HG03354 (cell line): ENCODE data around the gene CEMIP.
"Not testable (repeated sequence)": the region's sequence is repeated elsewhere in the genome, so short reads cannot be mapped to it uniquely, and the experiment has no call there.

ENCODE experiments used
- ATAC-seq: cut with Tn5 transposase; IDR thresholded peaks from one replicate; pipeline ENCODE4 v1.9.1; 2021; ENCODE audit warnings: mild to moderate bottlenecking; ENCODE audit not compliant: unreplicated experiment, poor library complexity, severe bottlenecking

Gene CEMIP

GRCh38 chr15:80937718-80938117 is 158.5 kb downstream of the CEMIP start:
- no peak for ATAC-seq

GRCh38 chr15:80939216-80939615 is 160.0 kb downstream of the CEMIP start:
- ATAC-seq, result no peak

GRCh38 chr15:80940331-80940730 is 161.2 kb downstream of the CEMIP start:
- ATAC-seq, result no peak

DNA sequence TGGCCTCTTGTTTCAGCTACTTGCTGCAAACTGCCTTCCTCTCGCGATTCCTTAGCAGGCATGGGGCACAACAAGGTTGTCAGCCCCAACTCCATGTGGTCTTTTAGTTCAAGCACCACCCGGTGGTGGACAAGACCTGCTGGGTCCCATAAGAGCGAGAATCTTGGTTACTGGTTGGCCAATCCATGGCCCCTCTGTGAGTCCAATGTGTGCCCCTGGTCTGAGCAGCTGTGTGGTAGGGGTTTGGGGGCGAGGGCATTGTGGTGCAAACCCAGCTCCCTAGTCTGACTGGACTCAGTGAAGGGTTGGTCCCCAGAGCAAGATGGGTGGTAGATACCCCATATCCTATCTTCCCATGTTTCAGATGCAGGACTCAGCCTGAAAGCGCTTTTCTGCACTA is 161.7 kb downstream of the CEMIP start:
- ATAC-seq, result no peak

DNA sequence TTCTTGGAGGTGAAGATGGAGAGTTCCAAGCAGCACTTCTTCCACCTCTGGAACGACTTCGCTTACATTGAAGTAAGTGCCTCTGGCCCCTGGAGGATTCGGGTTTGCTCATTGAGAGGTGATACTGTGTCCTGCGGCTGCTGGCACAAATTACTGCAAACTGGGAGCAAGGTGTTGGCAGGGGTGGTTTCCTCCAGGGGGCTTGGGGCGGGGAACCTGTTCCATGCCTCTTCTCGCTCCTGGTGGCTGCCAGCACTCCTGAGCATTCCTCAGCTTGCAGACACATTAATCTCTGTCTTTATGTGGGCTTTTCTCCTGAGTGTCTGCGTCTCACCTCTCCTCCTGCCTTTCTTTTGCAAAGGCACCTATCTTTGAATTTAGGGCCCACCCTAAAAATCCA is 163.1 kb downstream of the CEMIP start:
- ATAC-seq, result no peak

DNA sequence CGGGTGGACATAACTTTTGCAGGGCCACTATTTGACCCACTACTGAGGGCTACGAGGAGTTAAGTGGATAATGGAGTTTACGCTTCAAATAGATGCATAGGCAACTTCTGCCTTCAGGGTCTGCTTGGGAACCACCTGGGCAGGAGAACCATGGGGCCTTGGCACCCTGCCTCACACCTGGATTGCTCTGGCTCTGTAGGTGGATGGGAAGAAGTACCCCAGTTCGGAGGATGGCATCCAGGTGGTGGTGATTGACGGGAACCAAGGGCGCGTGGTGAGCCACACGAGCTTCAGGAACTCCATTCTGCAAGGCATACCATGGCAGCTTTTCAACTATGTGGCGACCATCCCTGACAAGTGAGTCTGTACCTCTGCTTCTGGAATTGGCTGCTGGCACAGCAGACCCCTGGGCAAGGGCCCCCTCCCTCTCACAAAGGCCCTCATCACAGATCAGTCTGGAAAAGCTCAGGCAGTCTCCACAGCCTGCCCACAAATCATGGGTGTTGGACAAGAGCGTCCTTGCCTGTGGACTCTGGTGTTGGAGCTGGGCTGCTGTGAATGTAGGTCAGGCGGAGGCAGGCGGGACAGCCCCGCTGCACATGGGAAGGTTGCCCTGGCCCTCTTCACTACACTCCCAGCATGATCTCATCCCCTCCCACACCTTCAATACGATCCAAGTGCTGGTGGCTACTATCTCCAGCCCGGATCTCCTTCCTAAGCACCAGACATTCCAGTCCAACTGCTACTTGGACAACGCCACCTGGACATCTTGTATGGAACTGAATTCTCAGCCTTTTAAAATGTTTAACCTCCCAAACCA is 163.8 kb downstream of the CEMIP start:
- ATAC-seq, result no peak

- no peak for ATAC-seq
Measured at GRCh38 chr15:80944818-80945217, 165.6 kb downstream of the CEMIP start.

GRCh38 chr15:80945605-80946004 is 166.4 kb downstream of the CEMIP start:
- ATAC-seq, result no peak

DNA sequence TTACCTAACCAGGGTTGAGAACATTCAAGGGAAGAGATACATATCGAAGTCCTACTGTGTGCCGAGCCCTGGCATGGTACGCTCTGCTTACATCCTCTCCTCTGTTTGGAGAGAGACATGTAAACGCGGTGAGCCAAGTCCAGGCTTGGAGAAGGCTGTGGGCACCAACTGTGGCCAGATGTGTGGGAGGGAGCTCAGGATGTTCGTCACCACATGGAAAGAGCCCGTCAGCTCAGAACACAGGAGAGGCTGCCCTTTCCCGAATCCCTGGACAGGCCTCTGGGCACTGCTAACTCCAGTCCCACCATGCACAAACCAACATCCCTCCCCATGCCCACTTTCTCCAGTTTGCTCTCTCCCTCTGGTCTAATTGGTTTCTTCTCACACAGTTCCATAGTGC is 167.4 kb downstream of the CEMIP start:
- no peak for ATAC-seq

GRCh38 chr15:80948651-80949292 is 169.6 kb downstream of the CEMIP start:
- ATAC-seq, result no peak

DNA sequence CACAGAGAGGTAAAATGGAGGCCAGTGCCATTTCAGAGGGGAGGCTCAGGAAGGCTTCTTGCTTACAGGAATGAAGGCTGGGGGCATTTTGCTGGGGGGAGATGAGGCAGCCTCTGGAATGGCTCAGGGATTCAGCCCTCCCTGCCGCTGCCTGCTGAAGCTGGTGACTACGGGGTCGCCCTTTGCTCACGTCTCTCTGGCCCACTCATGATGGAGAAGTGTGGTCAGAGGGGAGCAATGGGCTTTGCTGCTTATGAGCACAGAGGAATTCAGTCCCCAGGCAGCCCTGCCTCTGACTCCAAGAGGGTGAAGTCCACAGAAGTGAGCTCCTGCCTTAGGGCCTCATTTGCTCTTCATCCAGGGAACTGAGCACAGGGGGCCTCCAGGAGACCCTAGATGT is 170.6 kb downstream of the CEMIP start:
- no peak for ATAC-seq

- no peak for ATAC-seq
Measured at GRCh38 chr15:80950291-80951078, 171.3 kb downstream of the CEMIP start.

DNA sequence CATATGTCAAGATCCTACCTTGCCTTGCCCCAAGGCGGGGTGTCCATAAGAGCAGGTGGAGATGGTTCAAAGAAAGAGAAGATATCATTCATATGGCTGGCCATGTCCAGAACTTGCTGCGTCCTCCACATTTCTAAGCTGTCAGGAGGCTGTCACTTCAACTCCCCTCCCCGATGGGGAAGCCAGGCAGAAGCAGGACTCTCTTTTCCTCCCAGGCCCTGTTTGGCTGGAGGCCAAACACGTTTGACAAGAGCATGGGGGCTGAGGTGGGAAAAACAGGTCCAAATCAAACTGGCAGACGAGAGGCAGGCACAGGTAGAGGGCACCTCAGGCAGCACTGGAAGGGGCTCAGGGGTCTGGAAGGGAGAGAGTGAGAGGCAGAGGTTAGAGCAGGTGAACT is 172.8 kb downstream of the CEMIP start:
- no peak for ATAC-seq

DNA sequence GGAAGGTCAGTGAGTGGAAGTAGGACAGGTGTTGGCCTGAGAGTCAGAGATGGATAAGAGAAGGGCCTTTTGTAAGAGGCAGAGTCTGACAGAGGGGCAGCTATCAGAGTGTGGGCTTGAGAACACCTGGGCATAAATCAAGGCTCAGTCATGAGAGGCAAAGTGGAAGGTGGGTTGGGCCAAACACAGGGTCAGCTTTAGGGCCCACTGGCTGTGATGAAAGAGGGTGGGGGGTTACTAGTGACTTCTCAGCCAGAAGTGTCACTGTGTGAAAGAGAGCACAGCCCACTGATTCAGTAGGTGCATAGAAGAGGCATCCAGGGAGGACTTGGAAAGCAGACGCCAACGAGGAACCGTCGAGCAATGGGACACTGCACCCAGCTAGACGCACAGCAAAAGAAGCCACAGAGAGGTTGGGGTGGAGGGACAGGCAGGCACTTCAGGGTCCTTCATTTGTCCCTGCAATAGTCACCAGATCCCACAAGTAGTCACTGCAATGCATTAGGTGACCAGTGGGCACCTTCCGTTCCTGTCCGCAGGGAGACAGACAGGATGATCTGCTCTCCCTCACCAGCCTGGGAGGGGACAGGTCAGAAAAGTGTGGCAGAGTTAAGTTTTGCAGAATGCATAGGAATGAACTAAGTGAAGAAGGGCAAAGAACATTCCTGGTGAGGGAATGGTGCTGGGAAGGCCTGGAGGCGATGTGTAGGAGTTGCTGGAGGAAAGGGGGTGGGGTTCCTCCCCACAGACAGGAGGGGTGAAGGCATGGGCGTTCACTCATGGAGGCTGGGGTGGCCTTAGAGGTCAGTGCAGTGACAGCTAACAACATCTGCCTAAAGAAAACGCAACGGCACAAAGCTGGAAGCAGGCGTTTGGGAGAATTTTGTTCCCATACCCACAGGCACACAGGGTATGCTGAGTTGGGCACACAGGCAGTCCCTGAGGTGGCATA is 174.1 kb downstream of the CEMIP start:
- ATAC-seq, result no peak

DNA sequence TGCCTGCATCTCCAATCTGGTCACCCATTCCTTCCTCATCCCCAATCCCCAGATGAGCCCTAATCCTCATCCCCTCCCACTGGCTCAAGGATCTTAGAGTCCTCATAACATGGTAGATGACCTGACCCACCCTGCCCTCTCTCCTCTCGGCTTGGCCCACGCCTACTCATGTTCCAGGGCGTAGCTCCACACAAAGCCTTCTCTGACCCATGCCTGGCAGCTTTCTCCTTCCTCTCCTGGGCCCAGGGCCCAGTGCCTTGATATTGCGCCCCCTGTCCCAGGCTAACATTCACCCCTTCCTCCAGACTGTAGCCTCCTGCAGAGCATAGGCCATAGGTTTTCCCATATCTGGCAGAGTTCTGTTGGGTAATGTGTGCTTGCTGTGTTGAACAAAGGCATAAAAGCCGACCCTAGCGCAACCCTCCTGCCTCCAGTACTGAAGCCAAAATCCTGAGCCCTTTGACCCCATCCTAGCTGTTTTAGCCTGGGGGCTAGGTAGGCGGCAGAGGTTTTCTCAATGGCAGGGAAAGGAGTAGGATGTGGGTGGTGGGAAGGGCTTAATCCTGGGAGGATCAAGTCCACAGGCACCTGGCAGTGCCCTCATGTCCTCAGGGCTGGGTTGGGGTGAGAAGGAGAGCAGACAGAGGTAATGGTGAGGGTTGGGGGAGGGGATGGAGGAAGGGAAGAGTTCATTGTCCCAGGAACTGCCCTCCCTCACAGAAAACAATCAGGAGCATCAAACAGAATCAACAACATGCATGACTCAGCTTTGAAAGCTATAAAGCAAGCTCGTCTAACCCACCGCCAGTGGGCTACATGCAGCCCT is 175.0 kb downstream of the CEMIP start:
- ATAC-seq, result no peak

DNA sequence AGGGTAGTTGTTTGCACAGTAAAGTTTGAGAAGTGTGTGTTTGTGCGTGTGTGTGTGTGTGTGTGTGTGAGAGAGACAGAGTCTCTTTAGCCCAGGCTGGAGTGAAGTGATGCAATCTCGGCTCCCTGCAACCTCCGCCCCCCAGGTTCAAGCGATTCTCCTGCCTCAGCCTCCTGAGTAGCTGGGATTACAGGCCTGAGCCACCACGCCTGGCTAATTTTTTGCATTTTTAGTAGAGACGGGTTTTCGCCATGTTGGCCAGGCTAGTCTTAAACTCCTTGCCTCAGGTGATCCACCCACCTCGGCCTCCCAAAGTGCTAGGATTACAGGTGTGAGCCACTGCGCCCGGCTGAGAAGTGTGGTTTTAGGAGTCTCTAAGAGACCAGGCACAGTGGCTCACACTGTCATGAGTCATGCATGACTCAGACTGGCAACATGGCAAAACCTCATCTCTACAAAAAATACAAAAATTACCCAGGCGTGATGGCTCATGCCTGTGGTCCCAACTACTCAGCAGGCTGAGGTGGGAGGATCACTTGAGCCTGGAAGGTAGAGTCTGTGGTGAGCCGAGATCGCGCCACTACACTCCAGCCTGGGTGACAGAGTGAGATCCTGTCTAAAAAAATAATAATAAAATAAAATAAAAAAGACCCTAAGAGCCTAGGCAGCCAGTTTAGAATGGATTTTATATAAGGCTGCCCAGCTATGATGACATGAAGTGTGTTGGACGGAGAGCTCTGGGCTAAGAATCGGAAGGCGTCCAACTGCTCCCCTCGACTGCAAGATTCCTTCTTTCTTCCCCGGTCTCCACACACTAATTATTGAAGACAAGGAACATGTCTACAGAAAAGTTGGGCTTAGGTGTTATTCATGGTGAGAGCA is 176.6 kb downstream of the CEMIP start:
- ATAC-seq, result not testable (repeated sequence)

DNA sequence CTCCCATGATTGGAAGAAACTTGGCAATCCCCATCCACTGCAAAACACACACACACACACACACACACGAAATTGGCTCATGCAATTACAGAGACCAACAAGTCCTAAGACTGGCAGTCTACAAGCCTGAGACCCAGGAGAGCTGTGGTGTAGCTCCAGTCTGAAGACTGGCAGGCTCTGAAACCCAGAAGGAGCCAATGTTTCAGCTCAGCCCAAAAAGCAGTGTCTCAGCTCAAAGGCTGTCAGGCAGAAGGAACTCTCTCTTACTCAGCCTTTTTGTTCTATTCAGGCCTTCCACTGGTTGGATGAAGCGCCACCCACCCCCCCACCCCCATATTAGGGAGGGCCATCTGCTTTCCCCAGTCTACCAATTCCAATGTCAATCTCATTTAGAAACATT is 178.4 kb downstream of the CEMIP start:
- ATAC-seq, result no peak

GRCh38 chr15:80957976-80958375 is 178.8 kb downstream of the CEMIP start:
- no peak for ATAC-seq
